Measurements from ENCODE around the gene MAP2K5. TPM values are rescaled to one million over a fixed set of nuclear protein-coding genes. Genes with fewer than 3 reads are reported as not detected.

MAP2K5 gene
- total RNA-seq, 2 experiments from 2014 or later = 18.0 to 26.7 TPM

DNA sequence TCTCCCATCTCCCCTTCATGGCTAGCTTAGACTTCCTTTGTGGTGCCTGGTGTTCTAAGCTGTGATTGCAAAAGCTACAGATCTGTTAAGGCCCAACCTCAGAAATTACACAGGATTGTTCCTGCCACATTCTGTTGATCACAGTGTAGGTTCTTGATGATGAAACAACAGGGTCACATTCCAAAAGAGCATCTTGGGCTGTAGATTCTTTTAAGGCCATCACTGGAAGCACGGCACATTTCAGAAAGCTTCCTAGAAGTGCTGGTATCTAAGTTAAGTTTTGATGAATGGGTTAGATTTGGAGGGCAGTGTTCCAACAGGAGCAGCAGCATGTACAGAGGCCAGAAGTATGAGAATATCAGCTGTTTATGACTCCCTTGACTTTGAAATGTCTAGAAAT lies 175.3 kb downstream of the MAP2K5 start:
- Mint-ChIP-seq H3K36me3 (ENCODE audit: low read depth) (peaks cover 3% of the 10 kb centered on the region), H3K4me3 (no peak overlapping the region), H3K4me1 (no peaks in the 10 kb centered on the region), H3K9me3 (ENCODE audit: low read depth) (no peaks in the 10 kb centered on the region), H3K27ac (no peak overlapping the region), H3K27me3 (no peaks in the 10 kb centered on the region)
- ChIA-PET POLR2A (no interaction called here), CTCF (no interaction called here)
- ATAC-seq (no peak), DNase-seq (no peak)
- intact Hi-C loops (cut with DNase I, micrococcal nuclease) = no loop called here

DNA sequence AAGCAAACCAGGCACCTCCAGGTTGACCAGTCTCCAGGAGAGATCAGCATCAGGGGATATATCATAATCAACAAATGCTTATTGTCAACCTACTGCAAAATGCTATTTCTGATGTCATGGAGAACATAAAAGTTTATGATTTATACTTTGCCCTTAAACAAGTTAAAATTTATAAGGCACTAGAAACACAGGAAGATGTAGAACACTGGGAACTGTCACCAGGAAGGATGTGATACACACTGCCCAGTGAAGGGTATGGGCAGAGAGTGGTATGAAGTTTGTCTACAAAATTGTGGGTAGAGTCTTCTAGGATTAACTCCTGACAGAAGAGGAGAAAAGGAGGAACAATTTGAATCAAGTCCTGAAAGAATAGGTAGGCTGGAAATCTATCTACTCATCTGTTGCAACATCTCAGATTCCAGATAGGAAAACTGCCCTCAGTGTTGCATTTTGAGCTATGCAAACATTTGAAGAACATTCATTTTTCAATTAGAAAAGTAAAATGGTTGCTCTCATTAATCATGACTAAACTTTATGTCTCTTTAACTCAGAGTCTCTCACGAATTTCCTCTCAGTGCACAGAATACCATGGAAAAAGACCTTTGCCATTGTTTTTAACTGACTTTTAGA lies 176.9 kb downstream of the MAP2K5 start:
- Mint-ChIP-seq H3K27me3 (no peaks in the 10 kb centered on the region), H3K27ac (no peak overlapping the region), H3K36me3 (ENCODE audit: low read depth) (peaks cover 4% of the 10 kb centered on the region), H3K4me3 (no peak overlapping the region), H3K4me1 (peaks cover 2% of the 10 kb centered on the region), H3K9me3 (ENCODE audit: low read depth) (no peaks in the 10 kb centered on the region)
- ATAC-seq = no peak
- CTCF ChIA-PET = interaction anchor here (0.6 kb wide), 1 partner anchor 454 kb away, joined by 3 read pairs; no protein-coding TSS in a partner anchor
- intact Hi-C loops (cut with DNase I, micrococcal nuclease) = no loop called here
- no peak for DNase-seq
- POLR2A ChIA-PET = no interaction called here

DNA sequence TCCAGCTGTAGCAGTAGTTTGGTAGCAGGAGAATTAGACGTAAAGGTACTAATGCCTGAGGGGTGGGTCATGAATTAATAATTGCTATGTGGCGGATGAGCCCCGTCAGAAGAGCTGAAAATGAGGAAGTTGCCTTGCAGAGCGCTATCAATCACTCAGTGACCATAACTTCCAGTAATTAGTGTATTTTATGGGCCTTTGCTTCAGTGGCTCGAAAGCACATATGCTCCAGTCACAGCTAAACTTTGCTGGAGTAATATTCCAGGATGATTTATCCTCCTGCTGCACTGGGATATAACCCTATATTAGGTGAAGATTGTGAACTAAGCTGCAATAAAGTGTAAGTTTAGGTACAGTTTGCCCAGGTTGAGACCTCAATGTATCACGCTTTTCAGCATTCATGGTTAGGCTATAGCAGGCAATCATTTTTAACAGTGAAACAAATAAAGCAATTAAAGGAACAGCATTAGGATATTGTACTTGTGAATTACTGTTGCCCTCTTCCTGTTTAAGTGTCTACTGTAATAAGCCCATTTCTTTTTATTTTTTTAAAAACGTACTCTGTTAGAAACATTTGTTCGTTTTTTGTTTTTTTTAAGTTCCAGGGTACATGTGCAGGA lies 178.2 kb downstream of the MAP2K5 start:
- H3K27ac Mint-ChIP-seq = no peak overlapping the region
- POLR2A ChIA-PET = no interaction called here
- H3K4me3 Mint-ChIP-seq = no peak overlapping the region
- ATAC-seq = no peak
- no peak for DNase-seq
- H3K27me3 Mint-ChIP-seq = no peaks in the 10 kb centered on the region
- intact Hi-C loops (cut with DNase I, micrococcal nuclease) = no loop called here
- no peaks in the 10 kb centered on the region for H3K9me3 Mint-ChIP-seq (ENCODE audit: low read depth)
- H3K36me3 Mint-ChIP-seq (ENCODE audit: low read depth) = peaks cover 2% of the 10 kb centered on the region
- H3K4me1 Mint-ChIP-seq = peaks cover 4% of the 10 kb centered on the region
- CTCF ChIA-PET = no interaction called here

DNA sequence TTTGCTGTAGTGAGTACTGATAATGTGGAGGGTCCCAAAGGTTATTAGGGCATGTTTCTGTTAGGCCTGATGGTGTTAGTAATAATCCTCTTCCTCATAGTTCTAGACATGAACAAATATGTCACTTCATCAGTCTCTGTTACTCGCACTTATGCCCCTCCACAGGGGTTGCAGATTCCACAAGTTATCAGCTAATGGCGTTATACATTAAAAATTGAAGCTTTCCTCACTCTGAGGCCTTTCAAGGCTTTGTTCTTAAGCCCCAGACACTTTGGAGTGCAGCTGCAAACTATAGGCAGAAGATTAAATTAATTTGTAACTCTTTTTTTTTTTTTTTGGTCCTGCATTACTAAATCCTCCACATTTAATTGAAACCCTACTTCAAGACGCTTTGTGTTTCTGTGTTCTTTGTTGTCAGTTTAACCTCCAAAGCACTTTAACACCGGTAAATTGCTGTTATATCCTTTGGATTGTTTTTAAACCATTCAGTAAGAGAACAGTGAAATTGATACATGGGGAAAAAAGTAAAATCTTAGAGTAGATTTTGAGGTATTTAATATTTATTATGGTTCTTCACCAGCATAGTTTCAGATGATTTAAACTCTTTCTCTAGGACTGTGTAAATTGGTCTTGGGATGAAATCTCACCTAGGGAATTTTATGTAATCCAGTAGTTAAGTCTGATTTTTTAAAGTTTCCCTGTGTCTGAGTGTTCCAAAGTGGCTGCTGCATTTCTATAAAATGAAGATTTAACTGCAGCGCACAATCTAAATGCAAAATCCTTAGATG lies 179.7 kb downstream of the MAP2K5 start:
- no peaks in the 10 kb centered on the region for H3K27me3 Mint-ChIP-seq
- H3K9me3 Mint-ChIP-seq (ENCODE audit: low read depth) = no peaks in the 10 kb centered on the region
- no peak for DNase-seq
- H3K4me1 Mint-ChIP-seq = peaks cover 4% of the 10 kb centered on the region
- H3K27ac Mint-ChIP-seq = no peak overlapping the region
- H3K36me3 Mint-ChIP-seq (ENCODE audit: low read depth) = peaks cover 2% of the 10 kb centered on the region
- no peak for ATAC-seq
- no peak overlapping the region for H3K4me3 Mint-ChIP-seq
- ChIA-PET CTCF (no interaction called here), POLR2A (interaction anchor here (0.6 kb wide), 1 partner anchor 22 kb away, joined by 8 read pairs; no protein-coding TSS in a partner anchor)
- intact Hi-C loops (cut with DNase I, micrococcal nuclease) = no loop called here

DNA sequence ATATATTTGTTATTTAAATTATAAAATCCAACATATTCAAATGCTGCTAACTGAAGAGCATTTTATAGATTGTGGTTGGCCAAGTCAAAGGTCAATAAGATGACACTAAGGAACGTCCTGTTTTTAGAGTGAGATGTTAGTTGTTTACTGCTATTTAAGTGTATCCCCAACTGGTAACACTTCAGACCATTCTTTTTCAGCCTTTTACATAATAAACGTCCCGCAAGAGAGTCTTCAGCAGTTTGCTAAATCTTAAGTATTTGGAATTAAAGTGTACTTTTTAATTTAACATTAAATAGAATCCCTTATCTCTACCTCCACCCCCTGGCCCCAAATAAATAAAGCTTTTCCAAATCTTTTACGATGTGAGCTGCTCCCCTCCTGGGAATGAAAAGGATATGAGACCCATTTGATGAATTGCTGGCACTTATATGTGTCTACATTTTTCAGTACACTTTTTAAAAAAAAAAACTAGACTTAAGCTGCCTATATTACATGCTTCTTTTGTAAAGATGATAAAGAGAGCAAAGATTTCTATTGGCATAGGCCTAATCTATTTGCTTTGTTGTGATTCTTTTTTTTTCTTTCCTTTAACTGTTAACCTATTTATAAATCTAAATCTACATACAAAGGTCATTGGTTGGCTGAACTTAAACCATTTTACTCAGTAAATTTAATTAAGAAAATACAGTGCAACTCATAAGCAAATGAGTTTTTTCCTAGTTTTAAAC lies 181.0 kb downstream of the MAP2K5 start:
- intact Hi-C loops (cut with DNase I, micrococcal nuclease) = no loop called here
- Mint-ChIP-seq H3K4me1 (peaks cover 4% of the 10 kb centered on the region), H3K36me3 (ENCODE audit: low read depth) (peaks cover 2% of the 10 kb centered on the region), H3K9me3 (ENCODE audit: low read depth) (no peaks in the 10 kb centered on the region), H3K27ac (no peak overlapping the region), H3K27me3 (no peaks in the 10 kb centered on the region), H3K4me3 (no peak overlapping the region)
- ChIA-PET CTCF (interaction anchor here (0.6 kb wide), 2 partner anchors 76 to 292 kb away, joined by 3 to 5 read pairs; no protein-coding TSS in a partner anchor), POLR2A (no interaction called here)
- DNase-seq = no peak
- no peak for ATAC-seq

DNA sequence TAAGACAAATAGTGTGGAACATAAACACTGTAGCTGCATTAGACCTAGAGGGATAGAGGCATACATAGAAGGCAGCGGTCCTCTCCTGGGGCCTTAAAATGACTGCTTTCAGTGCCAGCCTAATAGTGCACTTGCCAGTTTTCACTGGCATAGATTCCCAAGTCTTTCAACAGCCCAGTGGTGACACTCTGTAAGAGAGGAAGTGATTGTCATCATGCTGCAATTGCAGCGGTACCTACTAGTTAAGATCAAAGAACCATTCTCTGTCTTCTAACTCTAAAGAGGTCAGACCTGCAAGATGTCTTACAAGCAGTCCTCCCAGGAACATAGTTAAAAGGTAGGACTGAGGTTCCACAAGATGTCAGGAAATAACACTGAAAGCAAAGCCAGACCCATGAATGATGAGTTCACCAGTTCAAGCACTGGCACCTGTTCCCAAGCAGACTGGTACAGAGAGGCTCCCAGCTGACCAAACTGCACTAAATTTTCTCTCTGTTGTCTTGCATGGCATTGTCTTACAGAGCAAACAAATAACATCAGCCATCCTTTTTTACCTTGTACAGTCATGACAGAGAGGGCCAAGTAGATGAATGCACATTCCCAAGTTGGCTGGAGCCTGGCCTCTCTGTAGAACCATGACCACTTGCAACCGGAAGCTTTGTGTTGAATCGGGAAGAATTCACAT lies 182.3 kb downstream of the MAP2K5 start:
- CTCF ChIA-PET = no interaction called here
- intact Hi-C loops (cut with DNase I, micrococcal nuclease) = no loop called here
- ATAC-seq = no peak

DNA sequence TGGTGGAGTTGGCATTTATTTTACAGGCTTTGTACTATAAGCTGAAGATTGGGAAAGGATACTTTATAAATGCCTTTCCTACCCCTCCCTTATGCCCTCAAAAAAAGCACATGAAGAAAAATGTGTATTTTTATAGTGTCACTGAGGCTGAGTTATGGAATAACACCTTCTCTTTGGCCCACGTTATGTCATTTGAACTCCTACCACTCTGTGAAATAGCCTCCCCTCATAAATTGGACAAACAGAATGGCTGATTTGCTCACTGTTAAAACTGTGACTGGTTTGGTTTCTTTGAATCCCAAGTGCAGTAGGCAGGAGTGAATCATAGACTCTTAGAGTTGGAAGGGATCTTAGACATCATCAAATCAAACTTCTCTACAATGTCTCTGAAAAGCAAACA lies 187.6 kb downstream of the MAP2K5 start:
- DNase-seq (no peak), ATAC-seq (no peak)
- Mint-ChIP-seq H3K4me3 (no peak overlapping the region), H3K9me3 (ENCODE audit: low read depth) (no peaks in the 10 kb centered on the region), H3K27ac (no peak overlapping the region), H3K36me3 (ENCODE audit: low read depth) (no peaks in the 10 kb centered on the region), H3K27me3 (no peaks in the 10 kb centered on the region), H3K4me1 (peaks cover 2% of the 10 kb centered on the region)
- POLR2A ChIA-PET = interaction anchor here (0.6 kb wide), 1 partner anchor 24 kb away, joined by 6 read pairs; no protein-coding TSS in a partner anchor
- CTCF ChIA-PET = no interaction called here
- intact Hi-C loops (cut with DNase I, micrococcal nuclease) = no loop called here

More for the DNA sequence above, 182.3 kb downstream of the MAP2K5 start:
- H3K4me3 Mint-ChIP-seq = no peak overlapping the region
- H3K27ac Mint-ChIP-seq = no peak overlapping the region
- peaks cover 4% of the 10 kb centered on the region for H3K4me1 Mint-ChIP-seq
- POLR2A ChIA-PET = no interaction called here
- no peaks in the 10 kb centered on the region for H3K9me3 Mint-ChIP-seq (ENCODE audit: low read depth)
- peaks cover 2% of the 10 kb centered on the region for H3K36me3 Mint-ChIP-seq (ENCODE audit: low read depth)
- H3K27me3 Mint-ChIP-seq = no peaks in the 10 kb centered on the region
- DNase-seq = no peak

DNA sequence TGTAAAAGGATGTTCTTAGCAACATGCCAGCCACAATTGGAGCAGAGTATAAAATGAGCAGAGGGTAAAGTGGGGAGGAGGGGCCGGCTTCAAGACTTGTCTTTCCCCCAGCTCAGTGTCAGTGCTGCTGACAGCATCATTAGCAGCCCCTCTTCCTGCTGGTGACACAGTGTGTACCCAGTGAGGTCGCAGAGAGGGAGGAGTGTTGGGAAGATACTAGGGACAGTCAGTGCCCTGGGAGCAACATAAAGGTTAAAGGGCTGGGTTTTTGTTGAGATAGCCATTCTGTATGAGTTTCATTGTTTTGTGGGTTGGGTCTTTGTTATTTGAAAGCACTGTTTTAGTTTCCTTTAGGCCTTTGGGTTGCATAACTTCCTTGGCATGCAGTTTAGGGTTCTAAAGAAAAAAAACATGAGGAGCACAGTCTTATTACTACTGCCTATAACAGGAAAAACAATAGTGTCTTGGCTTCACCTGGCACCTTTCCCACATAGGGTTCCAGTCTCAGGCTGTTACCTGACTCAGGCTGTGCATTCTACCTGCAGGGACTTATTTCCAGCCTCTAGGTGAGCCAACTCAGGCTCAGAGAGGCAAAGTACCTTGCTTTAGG lies 188.7 kb downstream of the MAP2K5 start:
- no peaks in the 10 kb centered on the region for H3K36me3 Mint-ChIP-seq (ENCODE audit: low read depth)
- H3K4me1 Mint-ChIP-seq = peaks cover 12% of the 10 kb centered on the region
- ATAC-seq (no peak), DNase-seq (no peak)
- intact Hi-C loops (cut with DNase I, micrococcal nuclease) = no loop called here
- H3K27me3 Mint-ChIP-seq = no peaks in the 10 kb centered on the region
- H3K4me3 Mint-ChIP-seq = no peak overlapping the region
- ChIA-PET POLR2A (no interaction called here), CTCF (no interaction called here)
- H3K9me3 Mint-ChIP-seq (ENCODE audit: low read depth) = no peaks in the 10 kb centered on the region
- H3K27ac Mint-ChIP-seq = no peak overlapping the region

DNA sequence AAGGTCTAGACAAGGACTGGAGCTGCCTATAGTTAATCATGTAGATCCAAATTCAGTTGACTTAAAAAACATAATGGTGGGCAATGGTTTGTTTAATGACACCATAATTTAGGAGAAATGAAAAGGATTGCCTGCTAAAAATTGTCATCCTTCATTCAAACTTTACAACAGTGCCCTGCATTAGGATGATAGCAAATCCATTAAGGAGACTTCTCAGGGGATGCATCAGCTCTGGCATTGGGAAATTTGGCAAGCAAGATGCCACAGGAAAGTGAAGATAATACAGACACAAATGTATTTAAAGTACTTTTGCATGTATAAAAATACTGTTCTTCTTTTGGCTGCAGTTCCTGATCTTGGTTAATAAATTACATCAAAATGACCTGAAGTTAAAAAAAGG lies 189.7 kb downstream of the MAP2K5 start:
- no peak overlapping the region for H3K27ac Mint-ChIP-seq
- CTCF ChIA-PET = no interaction called here
- no peaks in the 10 kb centered on the region for H3K9me3 Mint-ChIP-seq (ENCODE audit: low read depth)
- ATAC-seq (no peak), DNase-seq (no peak)
- POLR2A ChIA-PET = interaction anchor here (0.6 kb wide), 1 partner anchor 1289 kb away, joined by 7 read pairs; no protein-coding TSS in a partner anchor
- intact Hi-C loops (cut with DNase I, micrococcal nuclease) = no loop called here
- H3K36me3 Mint-ChIP-seq (ENCODE audit: low read depth) = no peaks in the 10 kb centered on the region
- H3K27me3 Mint-ChIP-seq = no peaks in the 10 kb centered on the region
- H3K4me1 Mint-ChIP-seq = peaks cover 12% of the 10 kb centered on the region
- no peak overlapping the region for H3K4me3 Mint-ChIP-seq

DNA sequence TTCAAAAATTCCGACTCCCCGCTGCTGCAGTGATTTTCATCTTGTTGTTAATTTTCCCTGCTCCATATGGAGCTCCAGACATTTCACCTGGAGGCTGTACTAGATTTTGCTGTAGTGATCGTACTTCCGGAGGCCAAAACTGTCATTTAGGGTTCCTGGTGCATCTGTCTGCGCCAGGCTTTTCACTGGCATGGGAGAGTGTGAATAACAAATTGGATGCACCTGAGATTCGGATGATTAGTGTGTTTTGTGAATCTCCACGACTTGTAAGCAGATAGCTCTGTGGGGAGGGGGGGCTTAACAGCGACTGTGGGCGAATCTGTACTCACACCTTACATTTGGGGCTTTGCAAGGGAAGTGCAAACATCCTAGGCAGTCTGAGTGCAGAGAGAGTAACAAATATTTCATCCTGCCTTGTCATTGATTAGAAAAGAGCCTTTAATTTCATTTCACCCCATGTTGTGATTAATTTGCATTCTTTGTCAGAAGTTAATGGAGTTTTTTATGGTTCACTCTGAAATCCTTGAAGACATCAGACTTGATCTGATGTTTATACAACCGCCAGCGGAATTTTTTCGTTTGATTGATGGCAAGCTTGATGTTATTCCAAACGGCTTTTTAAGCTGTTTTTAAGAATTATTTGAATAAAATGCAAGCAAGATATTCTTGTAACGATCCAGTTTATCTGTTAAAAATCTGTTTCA lies 190.3 kb downstream of the MAP2K5 start:
- H3K27me3 Mint-ChIP-seq = no peaks in the 10 kb centered on the region
- no peak overlapping the region for H3K4me3 Mint-ChIP-seq
- ChIA-PET POLR2A (interaction anchor here (0.6 kb wide), 1 partner anchor 1290 kb away, joined by 7 read pairs; no protein-coding TSS in a partner anchor), CTCF (no interaction called here)
- no peak overlapping the region for H3K27ac Mint-ChIP-seq
- peaks cover 1% of the 10 kb centered on the region for H3K36me3 Mint-ChIP-seq (ENCODE audit: low read depth)
- H3K9me3 Mint-ChIP-seq (ENCODE audit: low read depth) = no peaks in the 10 kb centered on the region
- DNase-seq = no peak
- intact Hi-C loops (cut with DNase I, micrococcal nuclease) = no loop called here
- no peak for ATAC-seq
- H3K4me1 Mint-ChIP-seq = peaks cover 12% of the 10 kb centered on the region
